SK-N-SH (cell line): ENCODE data around the gene PXDC1. TPM values are rescaled to one million over a fixed set of nuclear protein-coding genes. Genes with fewer than 3 reads are reported as not detected.
"Not testable (repeated sequence)": the region's sequence is repeated elsewhere in the genome, so short reads cannot be mapped to it uniquely, and the experiment has no call there.

Source experiments
- CTCF ChIA-PET: fragments of 300-600, 350-600 bp; formaldehyde crosslinking; extraction: SDS; loops from one replicate; lab custom pipeline; 2021; lab: Yijun Ruan, JAX
- POLR2A ChIA-PET: fragments of 350-600 bp; sonication (Branson Sonifier 250); formaldehyde crosslinking; extraction: SDS; loops from one replicate; lab custom pipeline; 2020; ENCODE audit warnings: antibody characterized with exemption, inconsistent platforms; lab: Yijun Ruan, JAX
- DNase-seq: peaks from one replicate; pipeline ENCODE4 v3.0.0; 2012
- H2AFZ ChIP-seq: fragments of 200-600 bp; sonication (generic); 2 replicates; pipeline ENCODE4 v1.8.1; 2016; ENCODE audit warnings: antibody characterized with exemption, mild to moderate bottlenecking, low read depth
- H3F3A ChIP-seq: fragments of 200-600 bp; sonication (generic); replicated peaks from 2 replicates; pipeline ENCODE3; 2016; ENCODE audit warnings: antibody characterized with exemption, mild to moderate bottlenecking; ENCODE audit not compliant: insufficient read depth
- H3K27ac ChIP-seq, 2 experiments: fragments of 200-500 bp in 1 of 2; fragments of 200-600 bp in 1 of 2; sonication (Bioruptor generic) in 1 of 2; sonication (generic), shearing (Covaris generic) in 1 of 2; 2 replicates each; pipeline versions ENCODE4 v1.5.1 to v1.6.1; 2014 to 2016; ENCODE audit warnings: low read depth in 2 of 2, inconsistent platforms in 1 of 2, low read length in 1 of 2, mild to moderate bottlenecking in 1 of 2, mixed read lengths in 1 of 2
- H3K27me3 ChIP-seq: fragments of 200-600 bp; sonication (generic), shearing (Covaris generic); 2 replicates; pipeline ENCODE4 v1.6.1; 2016; ENCODE audit warnings: mixed run types; ENCODE audit not compliant: insufficient read depth
- H3K36me3 ChIP-seq, 2 experiments: fragments of 200-500 bp in 1 of 2; fragments of 200-600 bp in 1 of 2; sonication (Bioruptor generic) in 1 of 2; sonication (generic) in 1 of 2; replicated peaks in 1 of 2; 2 replicates each; pipeline versions ENCODE3 to v1.5.1; 2014 to 2016; ENCODE audit warnings: low read length in 1 of 2, mild to moderate bottlenecking in 1 of 2; ENCODE audit not compliant: insufficient read depth in 2 of 2, control insufficient read depth in 1 of 2
- H3K4me1 ChIP-seq, 2 experiments: fragments of 200-500 bp in 1 of 2; fragments of 200-600 bp in 1 of 2; sonication (Bioruptor generic) in 1 of 2; sonication (generic), shearing (Covaris generic) in 1 of 2; 2 replicates each; pipeline versions ENCODE4 v1.5.1 to v1.6.1; 2014 to 2016; ENCODE audit warnings: low read depth in 1 of 2, low read length in 1 of 2, mixed run types in 1 of 2; ENCODE audit not compliant: insufficient read depth in 2 of 2, control insufficient read depth in 1 of 2
- H3K4me2 ChIP-seq: fragments of 200-600 bp; sonication (generic), shearing (Covaris generic); 2 replicates; pipeline ENCODE4 v1.6.1; 2017; ENCODE audit warnings: mixed run types
- H3K4me3 ChIP-seq, 2 experiments: fragments of 200-500 bp in 1 of 2; fragments of 200-600 bp in 1 of 2; sonication (Bioruptor generic) in 1 of 2; sonication (generic), shearing (Covaris generic) in 1 of 2; 2 replicates each; pipeline versions ENCODE4 v1.5.1 to v1.8.1; 2014 to 2016; ENCODE audit warnings: low read depth in 2 of 2, inconsistent platforms in 1 of 2, low read length in 1 of 2, mild to moderate bottlenecking in 1 of 2, mixed read lengths in 1 of 2, moderate library complexity in 1 of 2
- H3K79me2 ChIP-seq: fragments of 200-600 bp; sonication (generic); 2 replicates; pipeline ENCODE4 v1.8.1; 2017; ENCODE audit warnings: mild to moderate bottlenecking; ENCODE audit not compliant: insufficient read depth
- H3K9ac ChIP-seq: fragments of 200-600 bp; sonication (generic); 2 replicates; pipeline ENCODE4 v1.6.1; 2017; ENCODE audit warnings: mixed run types
- H3K9me2 ChIP-seq: fragments of 200-600 bp; sonication (generic); 2 replicates; pipeline ENCODE4 v1.6.1; 2017; ENCODE audit warnings: mixed run types
- H3K9me3 ChIP-seq: fragments of 200-600 bp; sonication (generic); 2 replicates; pipeline ENCODE4 v1.6.1; 2017; ENCODE audit warnings: mixed run types, mild to moderate bottlenecking, moderate library complexity
- H4K20me1 ChIP-seq: fragments of 200-600 bp; sonication (generic); 2 replicates; pipeline ENCODE4 v1.6.1; 2017; ENCODE audit warnings: mild to moderate bottlenecking, mixed run types; ENCODE audit not compliant: insufficient read depth
- ELF1 ChIP-seq: IDR thresholded peaks from 2 replicates; pipeline ENCODE4 v1.4.0; 2012
- EZH2phosphoT487 ChIP-seq: fragments of 200-600 bp; sonication (generic); IDR thresholded peaks from 2 replicates; pipeline ENCODE4 v1.6.1; 2017; ENCODE audit warnings: low read depth, mixed run types, mild to moderate bottlenecking, antibody characterized with exemption, moderate library complexity, borderline replicate concordance
- FOSL2 ChIP-seq: IDR thresholded peaks from 2 replicates; pipeline ENCODE4 v1.4.0; 2012; ENCODE audit warnings: low read depth, mild to moderate bottlenecking, moderate library complexity, borderline replicate concordance
- FOXM1 ChIP-seq: IDR thresholded peaks from 2 replicates; pipeline ENCODE4 v1.4.0; 2012; ENCODE audit warnings: low read depth, mild to moderate bottlenecking
- GATA2 ChIP-seq: sonication (generic); formaldehyde crosslinking; IDR thresholded peaks from 2 replicates; pipeline ENCODE4 v1.5.0; 2020; ENCODE audit warnings: mild to moderate bottlenecking, missing genetic modification reagents
- JUND ChIP-seq: IDR thresholded peaks from 2 replicates; pipeline ENCODE4 v1.4.0; 2012
- MEF2A ChIP-seq: IDR thresholded peaks from 2 replicates; pipeline ENCODE4 v1.4.0; 2012; ENCODE audit warnings: low read depth, borderline replicate concordance
- MXI1 ChIP-seq: IDR thresholded peaks from 2 replicates; pipeline ENCODE4 v1.6.1; 2012; ENCODE audit warnings: mild to moderate bottlenecking, low read depth, low read length, improper control_type of control experiment
- NFIC ChIP-seq: IDR thresholded peaks from 2 replicates; pipeline ENCODE4 v1.4.0; 2012; ENCODE audit warnings: borderline replicate concordance
- RXRA ChIP-seq: IDR thresholded peaks from 2 replicates; pipeline ENCODE4 v1.4.0; 2012; ENCODE audit warnings: low read depth, mild to moderate bottlenecking, borderline replicate concordance
- SIN3A ChIP-seq: IDR thresholded peaks from 2 replicates; pipeline ENCODE4 v1.6.1; 2012; ENCODE audit warnings: low read depth, mild to moderate bottlenecking, low read length, moderate library complexity, borderline replicate concordance
- SMC3 ChIP-seq: IDR thresholded peaks from 2 replicates; pipeline ENCODE4 v1.6.1; 2012; ENCODE audit warnings: low read depth, low read length, improper control_type of control experiment
- TAF1 ChIP-seq: IDR thresholded peaks from 2 replicates; pipeline ENCODE4 v1.6.1; 2012; ENCODE audit warnings: low read depth, mild to moderate bottlenecking, low read length, moderate library complexity, borderline replicate concordance
- TCF12 ChIP-seq: IDR thresholded peaks from 2 replicates; pipeline ENCODE4 v1.4.0; 2012
- TEAD4 ChIP-seq: IDR thresholded peaks from 2 replicates; pipeline ENCODE4 v1.4.0; 2012; ENCODE audit warnings: mild to moderate bottlenecking, borderline replicate concordance; ENCODE audit not compliant: insufficient read depth
- WGBS: methylation state at CpG from one replicate; pipeline ENCODE4 v1.1.6; 2017; ENCODE audit warnings: low lambda C conversion rate; 5-methylcytosine and 5-hydroxymethylcytosine counted together
- polyA plus RNA-seq, 3 experiments: library from polyadenylated mRNA; depleted of rRNA; stranded (reverse); fragments of >200 nt; gene quantifications; 2 replicates each; pipeline ENCODE4 v1.2.3, GENCODE V29; 2012
- TF ChIP-seq, protein P1 (sequence below): fragments of 200-600 bp; sonication (generic); IDR thresholded peaks from 2 replicates; pipeline ENCODE4 v1.6.1; 2017; ENCODE audit warnings: antibody characterized with exemption, mild to moderate bottlenecking, moderate library complexity
- TF ChIP-seq, protein P2 (sequence below): IDR thresholded peaks from 2 replicates; pipeline ENCODE4 v1.4.0; 2012; ENCODE audit warnings: low read depth
- TF ChIP-seq, protein P3 (sequence below): IDR thresholded peaks from 2 replicates; pipeline ENCODE4 v1.4.0; 2012; ENCODE audit warnings: low read depth, borderline replicate concordance
- TF ChIP-seq, protein P4 (sequence below): IDR thresholded peaks from 2 replicates; pipeline ENCODE4 v1.6.1; 2012; ENCODE audit warnings: mild to moderate bottlenecking, low read depth, low read length, moderate library complexity
- TF ChIP-seq, protein P5 (sequence below): IDR thresholded peaks from 2 replicates; pipeline ENCODE4; 2012

Gene PXDC1
- polyA plus RNA-seq, 1 of the 3 experiments (the other 2 are of a cell fraction) = 14.1 TPM

DNA sequence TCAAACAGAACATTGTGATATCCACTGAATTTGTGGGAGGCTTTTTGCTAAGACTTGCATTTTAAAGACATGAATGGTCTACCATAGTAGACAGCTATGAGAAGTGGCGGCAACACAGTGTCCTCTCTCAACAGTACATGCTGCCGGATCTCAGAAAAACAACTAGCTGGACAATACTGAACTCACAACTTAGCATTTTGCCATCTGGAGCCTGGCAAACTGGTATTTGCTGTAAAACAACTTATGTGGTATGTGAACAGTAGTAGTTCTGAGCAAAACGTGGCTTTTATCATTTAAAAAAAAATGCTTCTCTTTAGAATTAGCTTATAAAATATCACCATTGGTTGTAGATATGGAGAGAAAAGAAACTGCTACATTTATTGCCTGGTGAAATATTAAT is 3.3 kb upstream of the PXDC1 start:
- WGBS = 93% methylated on average over 3 of the region's 3 CpGs
- no peaks in the 10 kb centered on the region for H3K27me3 ChIP-seq
- TF ChIP-seq, protein P1, sequence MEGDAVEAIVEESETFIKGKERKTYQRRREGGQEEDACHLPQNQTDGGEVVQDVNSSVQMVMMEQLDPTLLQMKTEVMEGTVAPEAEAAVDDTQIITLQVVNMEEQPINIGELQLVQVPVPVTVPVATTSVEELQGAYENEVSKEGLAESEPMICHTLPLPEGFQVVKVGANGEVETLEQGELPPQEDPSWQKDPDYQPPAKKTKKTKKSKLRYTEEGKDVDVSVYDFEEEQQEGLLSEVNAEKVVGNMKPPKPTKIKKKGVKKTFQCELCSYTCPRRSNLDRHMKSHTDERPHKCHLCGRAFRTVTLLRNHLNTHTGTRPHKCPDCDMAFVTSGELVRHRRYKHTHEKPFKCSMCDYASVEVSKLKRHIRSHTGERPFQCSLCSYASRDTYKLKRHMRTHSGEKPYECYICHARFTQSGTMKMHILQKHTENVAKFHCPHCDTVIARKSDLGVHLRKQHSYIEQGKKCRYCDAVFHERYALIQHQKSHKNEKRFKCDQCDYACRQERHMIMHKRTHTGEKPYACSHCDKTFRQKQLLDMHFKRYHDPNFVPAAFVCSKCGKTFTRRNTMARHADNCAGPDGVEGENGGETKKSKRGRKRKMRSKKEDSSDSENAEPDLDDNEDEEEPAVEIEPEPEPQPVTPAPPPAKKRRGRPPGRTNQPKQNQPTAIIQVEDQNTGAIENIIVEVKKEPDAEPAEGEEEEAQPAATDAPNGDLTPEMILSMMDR = no peak
- TF ChIP-seq, protein P2, sequence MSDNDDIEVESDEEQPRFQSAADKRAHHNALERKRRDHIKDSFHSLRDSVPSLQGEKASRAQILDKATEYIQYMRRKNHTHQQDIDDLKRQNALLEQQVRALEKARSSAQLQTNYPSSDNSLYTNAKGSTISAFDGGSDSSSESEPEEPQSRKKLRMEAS = no peak
- TF ChIP-seq NFIC (no peak), RXRA (no peak), SIN3A (no peak), FOXM1 (no peak), TAF1 (no peak), MEF2A (no peak), TEAD4 (no peak), GATA2 (CRISPR knock-in tag) (no peak), FOSL2 (no peak), EZH2phosphoT487 (no peak), MXI1 (no peak), JUND (no peak), SMC3 (no peak), TCF12 (no peak), ELF1 (no peak)
- TF ChIP-seq, protein P3, sequence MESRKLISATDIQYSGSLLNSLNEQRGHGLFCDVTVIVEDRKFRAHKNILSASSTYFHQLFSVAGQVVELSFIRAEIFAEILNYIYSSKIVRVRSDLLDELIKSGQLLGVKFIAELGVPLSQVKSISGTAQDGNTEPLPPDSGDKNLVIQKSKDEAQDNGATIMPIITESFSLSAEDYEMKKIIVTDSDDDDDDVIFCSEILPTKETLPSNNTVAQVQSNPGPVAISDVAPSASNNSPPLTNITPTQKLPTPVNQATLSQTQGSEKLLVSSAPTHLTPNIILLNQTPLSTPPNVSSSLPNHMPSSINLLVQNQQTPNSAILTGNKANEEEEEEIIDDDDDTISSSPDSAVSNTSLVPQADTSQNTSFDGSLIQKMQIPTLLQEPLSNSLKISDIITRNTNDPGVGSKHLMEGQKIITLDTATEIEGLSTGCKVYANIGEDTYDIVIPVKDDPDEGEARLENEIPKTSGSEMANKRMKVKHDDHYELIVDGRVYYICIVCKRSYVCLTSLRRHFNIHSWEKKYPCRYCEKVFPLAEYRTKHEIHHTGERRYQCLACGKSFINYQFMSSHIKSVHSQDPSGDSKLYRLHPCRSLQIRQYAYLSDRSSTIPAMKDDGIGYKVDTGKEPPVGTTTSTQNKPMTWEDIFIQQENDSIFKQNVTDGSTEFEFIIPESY = no peak
- TF ChIP-seq, protein P4, sequence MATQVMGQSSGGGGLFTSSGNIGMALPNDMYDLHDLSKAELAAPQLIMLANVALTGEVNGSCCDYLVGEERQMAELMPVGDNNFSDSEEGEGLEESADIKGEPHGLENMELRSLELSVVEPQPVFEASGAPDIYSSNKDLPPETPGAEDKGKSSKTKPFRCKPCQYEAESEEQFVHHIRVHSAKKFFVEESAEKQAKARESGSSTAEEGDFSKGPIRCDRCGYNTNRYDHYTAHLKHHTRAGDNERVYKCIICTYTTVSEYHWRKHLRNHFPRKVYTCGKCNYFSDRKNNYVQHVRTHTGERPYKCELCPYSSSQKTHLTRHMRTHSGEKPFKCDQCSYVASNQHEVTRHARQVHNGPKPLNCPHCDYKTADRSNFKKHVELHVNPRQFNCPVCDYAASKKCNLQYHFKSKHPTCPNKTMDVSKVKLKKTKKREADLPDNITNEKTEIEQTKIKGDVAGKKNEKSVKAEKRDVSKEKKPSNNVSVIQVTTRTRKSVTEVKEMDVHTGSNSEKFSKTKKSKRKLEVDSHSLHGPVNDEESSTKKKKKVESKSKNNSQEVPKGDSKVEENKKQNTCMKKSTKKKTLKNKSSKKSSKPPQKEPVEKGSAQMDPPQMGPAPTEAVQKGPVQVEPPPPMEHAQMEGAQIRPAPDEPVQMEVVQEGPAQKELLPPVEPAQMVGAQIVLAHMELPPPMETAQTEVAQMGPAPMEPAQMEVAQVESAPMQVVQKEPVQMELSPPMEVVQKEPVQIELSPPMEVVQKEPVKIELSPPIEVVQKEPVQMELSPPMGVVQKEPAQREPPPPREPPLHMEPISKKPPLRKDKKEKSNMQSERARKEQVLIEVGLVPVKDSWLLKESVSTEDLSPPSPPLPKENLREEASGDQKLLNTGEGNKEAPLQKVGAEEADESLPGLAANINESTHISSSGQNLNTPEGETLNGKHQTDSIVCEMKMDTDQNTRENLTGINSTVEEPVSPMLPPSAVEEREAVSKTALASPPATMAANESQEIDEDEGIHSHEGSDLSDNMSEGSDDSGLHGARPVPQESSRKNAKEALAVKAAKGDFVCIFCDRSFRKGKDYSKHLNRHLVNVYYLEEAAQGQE = no peak
- TF ChIP-seq, protein P5, sequence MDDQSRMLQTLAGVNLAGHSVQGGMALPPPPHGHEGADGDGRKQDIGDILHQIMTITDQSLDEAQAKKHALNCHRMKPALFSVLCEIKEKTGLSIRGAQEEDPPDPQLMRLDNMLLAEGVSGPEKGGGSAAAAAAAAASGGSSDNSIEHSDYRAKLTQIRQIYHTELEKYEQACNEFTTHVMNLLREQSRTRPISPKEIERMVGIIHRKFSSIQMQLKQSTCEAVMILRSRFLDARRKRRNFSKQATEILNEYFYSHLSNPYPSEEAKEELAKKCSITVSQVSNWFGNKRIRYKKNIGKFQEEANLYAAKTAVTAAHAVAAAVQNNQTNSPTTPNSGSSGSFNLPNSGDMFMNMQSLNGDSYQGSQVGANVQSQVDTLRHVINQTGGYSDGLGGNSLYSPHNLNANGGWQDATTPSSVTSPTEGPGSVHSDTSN = no peak
- no peaks in the 10 kb centered on the region for H3K9me3 ChIP-seq
- peaks cover 32% of the 10 kb centered on the region for H3F3A ChIP-seq
- peaks cover 5 to 8% of the 10 kb centered on the region in 2 experiments; a peak in 2 of 4 replicates for H3K4me1 ChIP-seq
- H3K36me3 ChIP-seq = no peaks in the 10 kb centered on the region
- ChIA-PET POLR2A (no interaction called here), CTCF (interaction anchor here (0.6 to 2.2 kb wide), 9 partner anchors 9 to 521 kb away, joined by 3 to 7 read pairs (median 3); no protein-coding TSS in a partner anchor)
- no peaks in the 10 kb centered on the region for H3K9me2 ChIP-seq
- H2AFZ ChIP-seq = no peak overlapping the region
- no peak overlapping the region for H3K4me3 ChIP-seq
- no peak overlapping the region for H3K4me2 ChIP-seq
- H3K27ac ChIP-seq = no peak overlapping the region
- peaks cover 3% of the 10 kb centered on the region for H4K20me1 ChIP-seq
- DNase-seq = no peak
- no peak overlapping the region for H3K9ac ChIP-seq
- H3K79me2 ChIP-seq = peaks cover 27% of the 10 kb centered on the region

DNA sequence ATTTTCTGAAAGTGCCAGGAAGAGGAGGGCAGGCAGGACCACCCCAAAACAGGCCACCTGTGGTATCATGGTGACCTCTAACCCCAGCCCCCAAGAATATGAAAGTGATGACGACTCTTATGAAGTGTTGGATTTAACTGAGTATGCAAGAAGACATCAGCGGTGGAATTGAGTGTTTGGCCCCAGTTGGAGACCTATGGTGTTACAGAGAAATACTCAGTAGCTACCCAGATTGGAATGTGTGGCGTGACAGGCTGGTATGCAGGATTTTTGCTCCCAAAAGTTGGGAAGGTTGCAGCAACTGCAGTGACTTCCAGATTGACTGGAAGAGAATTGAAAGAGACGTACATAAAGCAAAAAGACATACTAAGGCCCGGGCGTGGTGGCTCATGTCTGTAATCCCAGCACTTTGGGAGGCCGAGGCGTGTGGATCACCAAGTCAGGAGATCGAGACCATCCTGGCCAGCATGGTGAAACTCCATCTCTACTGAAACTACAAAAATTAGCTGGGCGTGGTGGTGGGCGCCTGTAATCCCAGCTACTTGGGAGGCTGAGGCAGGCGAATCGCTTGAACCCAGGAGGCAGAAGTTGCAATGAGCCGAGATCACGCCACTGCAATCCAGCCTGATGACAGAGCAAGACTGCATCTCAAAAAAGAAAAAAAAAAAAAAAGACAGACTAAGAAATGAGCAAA is 2.7 kb upstream of the PXDC1 start:
- H3K4me3 ChIP-seq, H3K9ac ChIP-seq, DNase-seq, H2AFZ ChIP-seq, H3K9me2 ChIP-seq, H3K36me3 ChIP-seq, H3K27me3 ChIP-seq, H3K9me3 ChIP-seq, H4K20me1 ChIP-seq, H3K27ac ChIP-seq, POLR2A ChIA-PET, H3K4me2 ChIP-seq: not testable (repeated sequence)
- Histone ChIP-seq H3K4me1 (peaks cover 7 to 10% of the 10 kb centered on the region in 2 experiments; a peak in 2 of 4 replicates), H3F3A (peaks cover 32% of the 10 kb centered on the region), H3K79me2 (peaks cover 33% of the 10 kb centered on the region)
- CTCF ChIA-PET = interaction anchor here (0.6 to 2.2 kb wide), 6 partner anchors 8 to 410 kb away, joined by 3 to 7 read pairs (median 4); no protein-coding TSS in a partner anchor
- WGBS = 95% methylated on average over 14 of the region's 15 CpGs
